ELR (cell line): ENCODE data around the gene DSE.

ENCODE experiments used
- DNase-seq: peaks from one replicate; pipeline ENCODE4 v3.0.0-alpha.2; 2015; ENCODE audit warnings: low read depth

DSE gene

DNA sequence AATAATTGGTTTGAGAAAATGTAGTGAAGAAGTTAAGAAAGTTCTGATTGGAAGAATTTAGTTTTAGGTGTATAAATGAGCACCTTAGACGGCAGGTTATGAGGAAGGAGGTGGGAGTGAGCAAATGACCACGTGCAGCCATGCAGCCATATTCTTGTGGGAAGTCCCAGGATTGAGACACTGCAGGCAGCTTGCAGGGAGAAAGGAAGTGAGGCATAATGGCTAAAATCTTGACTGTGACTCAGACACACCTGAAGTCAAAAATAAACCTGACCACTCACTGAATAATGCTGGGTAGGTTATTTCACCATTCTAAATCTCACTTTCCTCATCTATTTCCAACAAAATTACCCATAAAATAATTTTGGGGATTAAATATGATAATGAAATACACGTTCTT, 16.6 kb downstream of the DSE start:
- DNase-seq, result peak; percentile 93

DNA sequence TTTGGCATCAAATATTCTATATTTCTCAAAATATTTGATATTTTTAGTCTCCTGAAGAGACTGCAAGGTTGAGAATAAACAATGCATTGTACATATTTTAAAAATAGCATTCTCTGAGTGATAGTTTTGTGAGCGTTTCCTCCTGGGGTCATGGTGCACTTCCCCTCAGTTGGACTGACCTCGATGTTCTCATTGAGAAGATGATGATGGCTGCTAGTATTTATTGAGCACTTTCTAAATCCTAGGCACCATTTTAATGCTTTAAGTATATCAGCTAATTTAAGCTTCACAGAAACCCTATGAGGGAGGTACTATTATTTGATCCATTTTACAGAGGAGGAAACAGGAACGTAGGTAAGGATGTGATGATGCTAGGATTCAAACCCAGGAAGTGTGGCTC, 18.2 kb downstream of the DSE start:
- no peak for DNase-seq

- DNase-seq, result no peak
Measured at GRCh38 chr6:116389357-116389756, 18.6 kb downstream of the DSE start.

DNA sequence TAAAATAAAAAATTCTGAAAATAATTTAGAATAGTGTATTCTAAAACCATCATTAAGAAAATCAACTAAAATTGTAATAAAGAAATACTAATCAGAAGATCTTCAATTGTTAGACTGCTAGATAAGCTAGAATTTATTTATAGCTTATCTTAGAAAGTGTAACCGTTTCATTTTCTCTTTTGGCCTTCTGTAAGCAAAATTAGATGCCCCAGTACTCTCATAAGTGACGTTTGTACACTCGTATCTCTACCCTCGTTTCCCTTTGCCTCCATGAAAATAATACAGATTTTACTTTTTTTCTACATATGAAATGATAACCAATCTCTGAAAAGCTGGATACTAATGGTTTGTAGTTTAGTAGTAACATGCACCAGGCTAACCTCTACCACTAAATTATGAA, 19.8 kb downstream of the DSE start:
- no peak for DNase-seq

DNA sequence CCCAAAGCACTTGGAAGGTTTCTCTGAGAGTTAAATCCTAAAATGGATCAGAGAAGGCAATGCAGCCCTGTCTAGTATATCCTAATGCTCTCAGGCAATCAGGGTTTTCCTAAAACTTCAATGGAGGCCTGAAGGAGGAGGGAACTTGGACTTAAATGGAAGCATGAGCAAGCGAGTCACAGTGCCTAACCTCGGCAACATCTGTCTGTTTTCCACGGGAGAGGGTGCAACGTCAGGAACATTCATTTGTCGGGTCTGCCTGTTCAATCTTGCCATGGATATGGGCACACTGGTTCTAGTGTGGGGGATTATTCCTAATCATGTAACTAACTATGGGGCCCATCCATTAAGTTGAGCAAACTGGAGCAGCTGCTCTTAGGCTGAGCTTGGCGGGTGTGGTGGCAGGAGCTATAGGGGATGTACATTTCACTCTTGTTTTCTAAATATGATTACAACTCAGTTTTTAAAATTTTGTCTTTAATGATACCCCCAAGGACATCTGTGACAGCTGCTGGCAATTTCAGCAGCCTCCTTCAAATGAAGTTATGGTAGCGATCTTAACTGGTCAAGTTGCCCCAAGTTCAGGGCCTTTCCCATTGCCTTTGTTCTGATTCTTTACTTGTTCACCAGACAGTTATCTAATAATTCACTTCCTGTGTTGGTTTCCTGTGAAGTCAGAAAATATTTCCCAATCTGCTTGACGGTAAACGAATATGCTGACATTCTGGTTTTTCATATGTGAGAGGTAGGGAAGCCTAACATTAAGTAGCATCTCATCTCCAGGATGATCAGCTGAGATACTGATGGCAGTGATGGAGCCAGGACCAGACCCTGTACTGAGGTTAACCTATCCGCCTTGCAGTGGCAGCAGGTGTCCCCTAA, 21.6 kb downstream of the DSE start:
- peak; percentile 53 for DNase-seq

DNA sequence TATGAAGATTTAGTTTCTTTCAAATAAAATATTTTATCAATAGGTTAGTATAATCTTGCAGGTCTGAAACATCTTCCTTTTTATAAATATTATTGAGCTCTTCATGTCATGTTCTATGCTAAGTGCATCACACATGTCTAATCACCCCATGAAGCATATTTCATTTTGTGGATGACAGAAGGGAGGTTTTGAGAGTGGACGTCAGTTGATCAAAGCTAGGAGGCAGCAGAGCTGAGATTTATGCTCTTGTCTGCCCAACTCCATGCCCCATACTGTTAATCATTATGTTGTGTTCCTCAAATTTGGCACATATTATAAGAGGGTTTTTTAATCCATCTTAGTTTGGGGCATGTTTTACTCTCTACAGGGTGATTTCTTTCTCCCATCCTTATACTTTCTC, 22.7 kb downstream of the DSE start:
- DNase-seq, result no peak

DNA sequence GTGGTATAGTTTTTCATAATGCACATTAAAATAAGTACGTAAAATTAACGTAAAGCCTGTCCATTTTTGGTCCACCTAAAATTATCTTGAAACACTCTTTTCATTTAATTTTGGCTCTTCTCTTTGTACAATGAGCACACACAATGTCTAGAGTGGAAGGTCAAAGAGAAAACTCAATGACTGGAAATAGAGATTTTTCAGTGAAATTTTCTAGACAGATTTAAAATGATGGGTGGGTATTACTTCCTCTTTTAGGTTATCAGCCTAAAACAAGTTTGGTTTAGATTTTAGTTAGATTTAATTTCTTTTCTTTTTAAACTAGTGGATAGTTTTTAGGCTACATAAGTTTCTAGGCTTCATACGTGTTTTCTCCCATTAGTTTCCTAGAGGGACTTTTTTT, 24.9 kb downstream of the DSE start:
- no peak for DNase-seq

DNA sequence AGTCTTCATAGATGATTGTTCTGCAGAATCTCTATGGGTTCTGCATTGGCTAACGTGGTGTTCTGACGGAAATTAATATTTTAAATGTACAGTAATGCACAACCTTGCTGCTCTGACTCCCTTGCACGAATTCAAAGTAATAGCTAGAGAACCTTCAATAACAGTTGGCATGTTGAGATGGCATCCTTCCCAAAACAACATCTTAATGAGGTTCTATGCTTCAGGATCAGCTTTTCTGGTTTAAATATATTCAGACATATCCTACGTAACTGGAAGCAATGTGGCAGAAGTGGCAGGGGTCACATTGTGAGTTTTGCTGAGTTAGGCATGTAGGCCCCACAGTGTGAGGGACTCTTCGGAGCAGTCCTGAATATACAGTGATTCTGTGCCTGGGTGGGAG, 25.7 kb downstream of the DSE start:
- no peak for DNase-seq

DNA sequence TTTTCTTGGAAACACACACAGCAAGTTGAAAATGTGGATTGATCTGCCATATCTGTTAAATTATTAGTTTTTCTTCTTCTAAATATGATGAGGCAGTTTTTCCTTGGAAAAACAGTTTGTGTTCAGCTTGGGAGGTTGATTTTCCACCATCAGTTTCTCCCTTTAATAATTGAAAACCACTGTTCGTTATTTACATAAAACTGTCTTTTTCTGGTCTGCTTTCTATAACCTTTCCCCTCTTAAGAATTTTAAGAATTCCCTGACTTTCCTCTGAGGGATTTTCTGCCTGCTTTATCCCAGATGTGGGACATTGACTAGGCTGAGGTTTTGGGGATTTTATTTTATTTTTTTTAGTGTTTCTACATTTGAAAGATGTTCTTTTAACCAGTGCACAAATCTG, 27.2 kb downstream of the DSE start:
- peak; percentile 60 for DNase-seq

DNA sequence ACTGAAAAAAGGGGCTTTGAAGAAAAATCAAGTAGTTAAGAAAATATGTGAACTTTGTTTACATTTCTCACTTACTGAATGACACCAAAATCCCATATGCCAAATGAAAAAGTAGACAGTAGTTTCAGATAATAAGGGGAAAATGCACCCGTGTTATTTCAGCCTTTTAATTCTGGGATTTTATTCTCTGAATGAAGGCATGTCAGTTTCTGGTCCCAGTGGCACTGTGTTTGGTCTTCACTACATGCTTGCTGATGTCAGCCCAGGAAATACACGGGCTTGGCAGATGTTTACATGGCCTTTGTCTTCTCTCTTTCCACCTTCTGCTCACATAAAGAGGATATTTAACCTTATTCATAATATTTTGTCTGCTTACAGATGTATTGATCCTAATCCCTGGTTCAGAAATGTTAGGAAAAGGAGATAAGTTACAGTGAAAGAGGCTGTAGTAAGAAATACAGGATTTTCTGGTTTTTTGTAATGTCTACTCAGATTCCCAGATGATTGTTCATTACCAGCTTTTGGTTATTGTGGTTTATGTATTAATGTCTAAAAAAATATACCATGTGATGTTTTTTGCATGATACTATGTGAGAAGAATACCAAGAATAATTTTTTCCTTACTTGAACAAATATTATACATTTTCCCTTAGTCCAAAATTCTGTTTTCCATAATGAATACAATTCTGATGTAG, 27.7 kb downstream of the DSE start:
- DNase-seq, result peak; percentile 67

- no peak for DNase-seq
Measured at GRCh38 chr6:116399287-116399686, 28.5 kb downstream of the DSE start.

GRCh38 chr6:116400328-116400727, 29.6 kb downstream of the DSE start:
- no peak for DNase-seq

DNA sequence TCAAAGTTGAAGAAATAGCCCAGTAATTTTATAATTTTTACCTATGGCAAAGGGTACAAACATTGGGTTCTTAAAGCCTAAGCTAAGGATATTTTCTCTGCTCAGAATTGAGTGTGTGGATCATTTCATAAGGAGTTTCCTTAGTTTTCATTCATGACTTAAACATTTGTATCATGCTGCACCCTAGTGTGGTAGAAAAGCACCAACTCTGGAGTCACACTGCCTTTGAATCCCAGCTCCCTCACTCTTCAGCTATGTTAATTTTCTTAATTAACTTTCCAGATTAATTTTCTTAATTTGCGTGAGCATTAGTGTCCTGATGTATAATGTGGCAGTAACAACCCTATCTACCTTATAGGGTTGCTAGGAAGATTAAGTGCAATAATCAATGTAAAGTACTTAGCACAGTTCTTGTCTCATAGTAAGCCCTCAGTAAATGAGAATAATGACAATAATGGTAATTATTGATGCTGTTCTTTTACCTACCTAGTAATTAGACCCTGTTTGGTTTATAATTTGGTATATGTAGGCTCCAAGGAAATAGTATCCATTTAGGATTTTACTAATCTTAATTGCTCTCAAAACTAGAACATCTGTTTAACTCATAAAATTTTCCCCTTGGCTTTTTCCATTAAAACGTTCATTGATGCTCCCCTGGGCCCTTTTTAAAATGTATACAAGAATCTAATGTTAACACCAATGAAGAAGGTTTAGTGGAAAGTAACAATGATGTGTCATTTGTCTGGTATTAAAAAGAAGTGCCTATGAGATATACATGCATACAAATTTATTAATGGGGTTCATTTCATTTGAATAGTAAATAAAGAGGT, 31.6 kb downstream of the DSE start:
- no peak for DNase-seq

- no peak for DNase-seq
Measured at GRCh38 chr6:116403205-116403604, 32.5 kb downstream of the DSE start.

- DNase-seq, result no peak
Measured at GRCh38 chr6:116404696-116405095, 33.9 kb downstream of the DSE start.

DNA sequence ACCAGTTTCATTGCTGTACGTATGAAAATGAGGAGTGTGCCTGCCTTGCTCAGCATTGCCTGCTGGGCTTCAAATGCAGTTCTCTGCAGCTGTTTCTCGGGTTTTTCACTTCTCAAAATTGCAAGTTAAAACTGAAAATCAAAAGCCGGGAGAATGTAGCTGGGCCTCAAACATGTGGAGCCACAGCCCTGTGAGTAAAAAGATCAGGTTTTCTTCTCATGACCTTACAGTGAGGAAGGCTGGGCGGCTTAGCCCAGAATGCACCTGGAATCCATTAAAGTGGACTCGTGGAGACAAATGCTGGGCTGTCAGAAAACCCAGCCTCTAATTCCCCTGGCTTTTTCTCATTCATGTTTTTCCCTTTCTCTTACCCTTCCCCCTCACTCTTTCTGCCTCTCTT, 34.4 kb downstream of the DSE start:
- DNase-seq, result peak; percentile 33

- peak; percentile 87 for DNase-seq
Measured at GRCh38 chr6:116405652-116406356, 35.1 kb downstream of the DSE start.

GRCh38 chr6:116406678-116407345, 36.1 kb downstream of the DSE start:
- peak; percentile 67 for DNase-seq

DNA sequence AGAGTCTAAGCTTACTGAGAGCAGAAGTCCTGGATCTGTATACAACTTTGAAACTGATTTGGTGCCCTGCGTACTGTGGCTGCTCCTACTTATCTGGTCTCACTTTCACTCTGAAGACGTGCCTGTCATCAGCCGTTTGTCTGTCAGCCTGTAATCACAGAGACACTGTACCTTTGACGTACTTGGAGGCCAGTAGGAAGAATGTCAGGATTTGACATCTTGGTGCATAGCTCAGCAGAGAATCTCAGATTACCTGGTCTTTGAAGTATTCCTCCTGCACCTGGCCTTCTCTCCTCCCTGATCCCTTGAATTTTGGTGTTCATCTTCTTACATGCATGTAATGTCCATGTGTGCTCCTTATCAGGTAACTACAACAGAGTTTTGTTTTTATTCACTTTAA, 37.7 kb downstream of the DSE start:
- no peak for DNase-seq

DNA sequence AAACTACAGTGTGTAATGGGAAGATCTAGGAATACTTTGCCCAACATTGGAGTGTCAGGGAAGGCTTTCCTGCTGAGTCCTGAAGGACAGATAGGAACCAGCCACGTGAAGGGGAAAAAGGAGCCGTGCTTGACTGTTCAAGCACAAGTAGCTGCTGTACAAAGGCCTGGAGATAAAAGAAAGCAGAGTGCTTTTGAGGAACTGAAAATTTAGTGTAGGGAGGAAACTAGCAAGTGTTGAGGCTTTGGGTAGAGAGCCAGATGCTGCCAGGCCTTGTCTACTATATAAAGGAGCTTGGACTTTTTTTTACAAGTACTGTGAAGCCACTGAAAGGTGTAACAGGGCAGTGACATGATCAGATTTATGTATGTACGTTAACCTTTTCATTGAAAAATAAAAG, 39.0 kb downstream of the DSE start:
- no peak for DNase-seq

DNA sequence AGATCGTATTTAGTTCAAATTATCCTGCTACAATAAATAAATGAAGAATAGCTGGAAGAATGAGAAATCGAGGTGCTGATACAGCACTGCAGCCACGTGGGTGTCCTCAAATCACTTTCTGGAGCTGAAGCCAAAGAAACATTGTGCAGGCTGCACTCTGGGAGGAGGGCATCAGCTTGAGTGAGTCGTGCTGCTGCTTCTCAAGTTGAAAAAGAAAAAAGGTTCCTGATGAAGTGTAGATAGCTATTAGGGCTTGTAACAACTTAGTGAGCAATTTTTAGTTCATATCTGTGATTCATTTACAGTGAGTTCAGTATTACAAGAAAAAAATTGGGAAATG, 40.5 kb downstream of the DSE start:
- DNase-seq, result peak; percentile 43

GRCh38 chr6:116412270-116412669, 41.5 kb downstream of the DSE start:
- DNase-seq, result no peak
